ENCODE data around the gene PBX1.

DNA sequence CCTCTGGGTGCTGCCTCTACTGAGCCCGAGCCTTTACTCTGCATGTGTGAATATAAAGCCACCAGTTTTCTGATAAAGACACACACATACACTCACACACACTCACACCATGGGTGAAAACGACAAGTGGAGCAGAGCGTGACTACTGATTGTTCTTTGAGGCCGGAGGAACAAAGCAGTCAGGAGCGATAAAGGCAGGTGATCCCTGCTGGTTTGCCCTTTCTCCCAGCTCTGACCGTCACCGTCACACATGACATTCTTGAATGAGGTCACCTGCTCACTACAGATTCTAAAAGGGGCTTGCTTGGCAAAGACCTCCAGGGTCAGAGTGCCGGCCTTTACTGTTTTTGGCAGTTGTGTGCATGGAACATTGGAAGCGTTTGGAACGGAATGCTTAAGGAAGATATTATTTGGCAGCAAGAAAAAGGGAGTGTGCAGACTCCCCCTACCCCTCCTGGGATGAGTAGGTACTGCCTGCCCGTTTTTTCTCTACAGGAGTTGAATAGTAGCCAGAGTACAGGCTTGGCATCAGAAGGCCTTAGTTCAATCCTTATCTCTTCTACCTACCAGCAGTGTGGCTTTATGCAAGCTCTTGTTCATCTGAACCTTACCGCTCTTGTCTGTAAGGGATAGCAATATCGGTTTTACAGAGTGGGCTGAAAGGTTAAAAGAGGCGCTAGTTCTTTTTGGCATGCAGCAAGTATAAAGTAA, 79.7 kb downstream of the PBX1 start:
- TF ChIP-seq TEAD4 (CRISPR knock-in tag; IDR thresholded peaks at IDR 0.05) (no peak), ETV6 (CRISPR knock-in tag; IDR thresholded peaks at IDR 0.05) (no peak), ESRRA (CRISPR knock-in tag; IDR thresholded peaks at IDR 0.05; ENCODE audit: borderline replicate concordance) (no peak), PRRX2 (CRISPR knock-in tag; IDR thresholded peaks at IDR 0.05) (no peak), ZBTB21 (CRISPR knock-in tag; IDR thresholded peaks at IDR 0.05; ENCODE audit: borderline replicate concordance) (no peak)
- TF ChIP-seq, protein P1, sequence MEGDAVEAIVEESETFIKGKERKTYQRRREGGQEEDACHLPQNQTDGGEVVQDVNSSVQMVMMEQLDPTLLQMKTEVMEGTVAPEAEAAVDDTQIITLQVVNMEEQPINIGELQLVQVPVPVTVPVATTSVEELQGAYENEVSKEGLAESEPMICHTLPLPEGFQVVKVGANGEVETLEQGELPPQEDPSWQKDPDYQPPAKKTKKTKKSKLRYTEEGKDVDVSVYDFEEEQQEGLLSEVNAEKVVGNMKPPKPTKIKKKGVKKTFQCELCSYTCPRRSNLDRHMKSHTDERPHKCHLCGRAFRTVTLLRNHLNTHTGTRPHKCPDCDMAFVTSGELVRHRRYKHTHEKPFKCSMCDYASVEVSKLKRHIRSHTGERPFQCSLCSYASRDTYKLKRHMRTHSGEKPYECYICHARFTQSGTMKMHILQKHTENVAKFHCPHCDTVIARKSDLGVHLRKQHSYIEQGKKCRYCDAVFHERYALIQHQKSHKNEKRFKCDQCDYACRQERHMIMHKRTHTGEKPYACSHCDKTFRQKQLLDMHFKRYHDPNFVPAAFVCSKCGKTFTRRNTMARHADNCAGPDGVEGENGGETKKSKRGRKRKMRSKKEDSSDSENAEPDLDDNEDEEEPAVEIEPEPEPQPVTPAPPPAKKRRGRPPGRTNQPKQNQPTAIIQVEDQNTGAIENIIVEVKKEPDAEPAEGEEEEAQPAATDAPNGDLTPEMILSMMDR (IDR thresholded peaks at IDR 0.05) = no peak
- TF ChIP-seq, protein P2, sequence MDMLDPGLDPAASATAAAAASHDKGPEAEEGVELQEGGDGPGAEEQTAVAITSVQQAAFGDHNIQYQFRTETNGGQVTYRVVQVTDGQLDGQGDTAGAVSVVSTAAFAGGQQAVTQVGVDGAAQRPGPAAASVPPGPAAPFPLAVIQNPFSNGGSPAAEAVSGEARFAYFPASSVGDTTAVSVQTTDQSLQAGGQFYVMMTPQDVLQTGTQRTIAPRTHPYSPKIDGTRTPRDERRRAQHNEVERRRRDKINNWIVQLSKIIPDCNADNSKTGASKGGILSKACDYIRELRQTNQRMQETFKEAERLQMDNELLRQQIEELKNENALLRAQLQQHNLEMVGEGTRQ (CRISPR knock-in tag; IDR thresholded peaks at IDR 0.05) = no peak
- TF ChIP-seq, protein P3, sequence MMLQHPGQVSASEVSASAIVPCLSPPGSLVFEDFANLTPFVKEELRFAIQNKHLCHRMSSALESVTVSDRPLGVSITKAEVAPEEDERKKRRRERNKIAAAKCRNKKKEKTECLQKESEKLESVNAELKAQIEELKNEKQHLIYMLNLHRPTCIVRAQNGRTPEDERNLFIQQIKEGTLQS (CRISPR knock-in tag; conservative IDR thresholded peaks at IDR 0.05) = no peak
